ENCODE data around the gene STX11.

STX11 gene

GRCh38 chr6:144223686-144224085 is 73.4 kb downstream of the STX11 start:
- no peak overlapping the region for H3K4me3 ChIP-seq (ENCODE audit: low read length)
- DNase-seq (ENCODE audit: low read depth): no peak
- TF ChIP-seq CTCF (conservative IDR thresholded peaks at IDR 0.05; ENCODE audit: low read depth, low read length): no peak

GRCh38 chr6:144231721-144232120 is 81.4 kb downstream of the STX11 start:
- DNase-seq (ENCODE audit: low read depth): no peak
- no peak for TF ChIP-seq CTCF (conservative IDR thresholded peaks at IDR 0.05; ENCODE audit: low read depth, low read length)
- H3K4me3 ChIP-seq (ENCODE audit: low read length): no peak overlapping the region

- DNase-seq (ENCODE audit: low read depth): no peak
- no peak for TF ChIP-seq CTCF (conservative IDR thresholded peaks at IDR 0.05; ENCODE audit: low read depth, low read length)
- no peak overlapping the region for H3K4me3 ChIP-seq (ENCODE audit: low read length)
These were observed 82.0 kb downstream of the STX11 start for GRCh38 chr6:144232176-144232831.

GRCh38 chr6:144232832-144233230 is 82.5 kb downstream of the STX11 start:
- no peak overlapping the region for H3K4me3 ChIP-seq (ENCODE audit: low read length)
- TF ChIP-seq CTCF (conservative IDR thresholded peaks at IDR 0.05; ENCODE audit: low read depth, low read length): no peak
- DNase-seq (ENCODE audit: low read depth): no peak

GRCh38 chr6:144234399-144234798 is 84.1 kb downstream of the STX11 start:
- H3K4me3 ChIP-seq (ENCODE audit: low read length): no peak overlapping the region
- DNase-seq (ENCODE audit: low read depth): no peak
- no peak for TF ChIP-seq CTCF (conservative IDR thresholded peaks at IDR 0.05; ENCODE audit: low read depth, low read length)

GRCh38 chr6:144234935-144235334 is 84.6 kb downstream of the STX11 start:
- no peak for TF ChIP-seq CTCF (conservative IDR thresholded peaks at IDR 0.05; ENCODE audit: low read depth, low read length)
- DNase-seq (ENCODE audit: low read depth): no peak
- H3K4me3 ChIP-seq (ENCODE audit: low read length): no peak overlapping the region

All from retinal pigment epithelial cell (primary cell).